Stimulated activated CD8-positive, alpha-beta memory T cell treated with anti-CD3 and anti-CD28 coated beads, Interleukin-4, amount 100 ng/mL, for 1 hour (primary cell): Measurements from ENCODE around the gene NPIPA8.
"Not testable (repeated sequence)": the region's sequence is repeated elsewhere in the genome, so short reads cannot be mapped to it uniquely, and the experiment has no call there.

Source experiments
- DNase-seq, 2 donors: peaks; one replicate each; pipeline ENCODE4 v3.0.0-alpha.2; 2020; ENCODE audit warnings: low read depth in 2 of 2, low spot score in 1 of 2

Gene NPIPA8

GRCh38 chr16:18336636-18337035 lies at the start of gene NPIPA8:
Gene NPIPA8 (minus strand): TSS chr16:18336736. CDS start chr16:18332662, 4,074 bp downstream.
- DNase-seq, result not testable (repeated sequence)

DNA sequence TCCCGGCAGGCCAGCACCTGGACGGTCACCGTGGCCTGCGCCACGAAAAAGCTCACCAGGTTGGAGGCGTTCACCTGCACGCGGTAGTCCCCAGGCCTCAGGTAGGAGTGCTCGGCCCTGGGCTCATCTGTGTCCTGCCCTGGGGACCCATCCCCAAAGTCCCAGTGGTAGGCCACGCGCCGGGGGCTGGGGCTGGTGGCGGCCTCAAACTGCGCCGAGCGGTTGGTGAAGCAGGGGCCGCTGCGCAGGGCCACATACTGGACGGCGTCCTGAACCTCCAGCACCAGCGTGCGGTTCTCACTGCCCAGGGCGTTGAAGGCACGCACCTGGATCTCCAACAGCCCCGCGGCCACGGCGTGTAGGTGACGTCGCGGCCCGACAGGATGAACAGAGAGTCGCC lies 48.7 kb upstream of the NPIPA8 start:
- not testable (repeated sequence) for DNase-seq

DNA sequence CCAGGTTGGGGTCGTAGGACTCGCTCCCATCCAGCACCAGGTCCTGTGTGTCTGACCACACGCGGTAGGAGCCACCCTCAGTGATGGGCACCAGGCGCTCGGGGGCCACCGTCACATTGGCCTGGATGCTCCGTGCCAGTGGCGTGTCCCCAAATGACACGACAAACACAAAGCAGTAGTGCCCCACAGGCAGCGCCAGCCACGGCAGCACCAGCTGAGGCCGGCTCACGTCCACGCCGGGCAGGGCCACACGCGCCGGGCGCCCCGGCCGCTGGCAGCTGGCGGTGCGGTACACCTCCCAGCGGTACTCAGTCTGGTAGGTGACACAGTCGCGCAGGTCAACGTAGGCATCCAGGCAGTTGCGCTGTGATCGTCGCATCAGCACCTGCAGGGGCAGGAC lies 48.3 kb upstream of the NPIPA8 start:
- not testable (repeated sequence) for DNase-seq

GRCh38 chr16:18384098-18384636 lies 47.6 kb upstream of the NPIPA8 start:
- not testable (repeated sequence) for DNase-seq

DNA sequence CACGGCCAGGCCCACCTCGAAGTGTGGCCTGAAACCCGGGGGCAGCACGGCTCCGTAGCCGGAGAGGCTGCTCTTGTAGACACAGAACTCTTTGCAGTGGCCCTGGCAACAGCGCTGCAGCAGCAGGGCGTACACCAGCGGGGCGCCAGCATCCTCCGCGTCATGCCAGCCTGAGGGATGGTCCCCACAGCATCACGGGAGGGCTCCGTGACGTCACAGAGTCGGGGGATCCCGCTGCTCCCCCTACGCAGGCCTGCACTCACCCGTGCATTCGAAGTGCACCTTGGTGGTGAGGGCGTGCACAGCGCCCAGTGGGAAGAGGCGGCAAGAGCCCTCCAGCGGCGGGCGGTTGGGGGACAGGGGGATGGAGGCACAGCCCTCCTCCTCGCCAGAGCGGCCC lies 46.2 kb upstream of the NPIPA8 start:
- DNase-seq, result not testable (repeated sequence)

DNA sequence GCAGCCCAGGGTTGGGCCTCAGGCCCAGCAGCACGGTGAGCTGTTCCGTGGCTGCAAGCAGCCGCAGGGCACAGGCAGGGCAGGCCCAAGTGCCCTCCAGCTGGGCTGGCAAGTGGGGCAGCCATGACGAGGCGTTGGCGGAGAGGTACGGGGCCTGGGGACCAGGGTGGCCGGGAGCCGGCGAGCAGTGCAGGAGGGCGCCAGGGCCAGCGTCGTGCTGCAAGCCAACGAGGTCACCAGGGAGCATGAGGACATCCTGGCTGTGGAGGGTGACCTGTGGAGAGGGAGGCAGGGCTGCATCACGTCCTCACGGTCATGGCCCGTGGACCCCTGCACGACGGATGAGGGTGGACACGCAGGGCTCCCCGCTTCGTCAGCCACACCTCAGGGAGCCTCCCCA lies 11.2 kb upstream of the NPIPA8 start:
- DNase-seq, result not testable (repeated sequence)

DNA sequence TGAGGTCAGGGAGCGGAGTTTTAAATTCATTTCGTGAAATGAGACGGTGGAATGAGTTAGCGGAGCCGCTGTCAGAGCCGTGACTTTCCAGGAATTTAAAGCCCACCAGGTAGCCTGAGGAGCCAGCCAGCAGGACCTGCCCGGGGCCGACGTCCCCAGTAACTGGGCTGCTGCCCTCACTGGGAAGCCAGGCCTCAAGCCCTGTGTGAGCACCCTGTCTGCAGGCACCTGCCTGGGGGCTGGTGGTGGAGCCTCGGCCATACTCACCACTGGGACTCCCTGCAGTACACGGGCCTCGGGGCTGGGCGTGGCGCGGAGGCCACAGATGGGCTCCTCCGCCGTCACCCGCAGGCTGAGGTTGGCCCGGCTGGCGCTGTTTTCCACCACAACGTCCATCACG lies 10.5 kb upstream of the NPIPA8 start:
- not testable (repeated sequence) for DNase-seq

DNA sequence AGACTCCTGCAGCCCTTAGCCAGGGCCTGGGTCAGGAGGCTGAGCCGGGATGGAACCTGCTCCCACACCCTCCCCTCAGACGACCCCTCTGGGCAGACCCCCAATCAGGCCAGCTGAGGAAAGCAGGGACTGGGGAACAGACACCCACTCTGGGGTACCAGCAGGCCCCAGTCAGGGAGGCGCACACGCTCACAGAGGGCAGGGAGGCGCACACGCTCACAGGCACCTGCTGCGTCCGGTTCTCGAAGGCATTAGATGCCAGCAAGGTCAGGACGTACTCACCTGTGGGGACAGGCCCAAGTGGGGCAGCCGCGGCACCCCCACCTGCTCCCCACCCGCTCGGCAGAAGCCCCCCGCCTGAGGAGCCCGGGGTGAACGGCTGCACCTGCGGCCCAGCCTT lies 8.1 kb upstream of the NPIPA8 start:
- DNase-seq, result not testable (repeated sequence)

- DNase-seq, result not testable (repeated sequence)
Measured at GRCh38 chr16:18341986-18342385, 5.5 kb upstream of the NPIPA8 start.

- DNase-seq, result not testable (repeated sequence)
Measured at GRCh38 chr16:18341417-18341960, 5.0 kb upstream of the NPIPA8 start.

DNA sequence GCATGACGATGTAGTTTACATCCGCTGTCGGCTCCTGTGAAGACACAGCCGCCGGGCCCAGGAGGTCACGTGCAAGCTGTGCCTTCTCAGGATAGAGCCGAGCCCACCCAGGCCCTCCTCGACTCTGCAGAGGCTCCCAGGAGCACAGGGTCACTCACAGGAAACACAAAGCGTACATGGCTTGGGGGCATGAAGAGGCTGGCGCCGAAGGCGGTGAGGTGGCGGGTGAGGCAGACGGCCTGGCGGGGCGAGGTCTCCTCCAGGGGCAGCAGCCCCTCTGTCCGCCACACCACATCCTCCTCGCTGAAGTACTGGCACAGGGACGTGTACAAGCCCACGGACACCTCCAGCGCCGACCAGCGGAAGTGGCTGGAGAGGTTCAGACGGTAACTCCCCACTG lies 2.7 kb upstream of the NPIPA8 start:
- DNase-seq, result not testable (repeated sequence)

DNA sequence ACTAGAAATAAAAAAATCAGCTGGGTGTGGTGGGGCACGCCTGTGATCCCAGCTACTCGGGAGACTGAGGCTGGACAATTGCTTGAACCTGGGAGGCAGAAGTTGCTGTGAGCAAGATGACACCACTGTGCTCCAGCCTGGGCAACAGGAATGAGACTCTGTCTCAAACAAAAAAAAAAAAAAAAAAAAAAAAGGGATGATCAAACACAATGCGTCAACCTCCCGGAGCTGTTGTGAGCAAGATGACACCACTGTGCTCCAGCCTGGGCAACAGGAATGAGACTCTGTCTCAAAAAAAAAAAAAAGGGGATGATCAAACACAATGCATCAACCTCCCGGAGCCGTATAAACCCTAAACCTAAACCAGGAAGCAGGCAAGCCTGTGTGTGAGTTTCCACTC lies 24.7 kb downstream of the NPIPA8 start:
- DNase-seq, result not testable (repeated sequence)

DNA sequence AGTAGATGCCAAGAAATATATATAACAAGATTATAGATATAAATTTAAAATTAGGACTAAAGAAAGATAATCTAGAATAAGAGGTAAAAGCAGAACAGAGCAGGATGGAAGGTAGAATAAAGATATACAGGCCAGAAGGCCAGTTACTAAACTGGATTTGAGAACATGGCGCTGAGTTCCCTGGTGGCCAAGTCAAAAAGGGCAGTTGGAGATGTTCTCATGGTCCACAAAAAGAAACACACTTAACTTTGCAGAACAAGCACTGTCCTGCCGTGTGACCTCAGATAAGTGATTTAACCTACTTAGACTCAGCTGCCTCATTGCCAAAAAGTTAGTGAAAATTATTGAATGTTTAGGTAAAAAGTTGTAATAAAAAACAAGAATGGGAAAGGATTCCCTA lies 27.4 kb downstream of the NPIPA8 start:
- not testable (repeated sequence) for DNase-seq

DNA sequence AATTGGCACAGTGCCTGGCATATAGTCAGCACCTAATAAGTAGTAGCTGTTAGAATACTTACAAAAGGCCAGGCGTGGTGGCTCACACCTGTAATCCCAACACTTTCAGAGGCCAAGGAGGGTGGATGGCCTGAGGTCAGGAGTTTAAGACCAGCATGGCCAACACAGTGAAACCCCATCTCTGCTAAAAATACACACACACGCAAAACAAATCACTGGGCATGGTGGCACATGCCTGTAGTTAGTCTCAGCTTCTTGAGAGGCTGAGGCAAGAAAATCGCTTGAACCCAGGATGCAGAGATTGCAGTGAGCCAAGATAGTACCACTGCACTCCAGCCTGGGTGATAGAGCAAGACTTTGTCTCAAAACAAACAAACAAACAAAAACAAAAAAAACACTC lies 29.3 kb downstream of the NPIPA8 start:
- DNase-seq, result not testable (repeated sequence)

- DNase-seq, result not testable (repeated sequence)
Measured at GRCh38 chr16:18306066-18306465, 30.5 kb downstream of the NPIPA8 start.

GRCh38 chr16:18303059-18303706 lies 33.4 kb downstream of the NPIPA8 start:
- DNase-seq, result not testable (repeated sequence)

GRCh38 chr16:18297714-18298113 lies 38.8 kb downstream of the NPIPA8 start:
- not testable (repeated sequence) for DNase-seq

- not testable (repeated sequence) for DNase-seq
Measured at GRCh38 chr16:18296931-18297330, 39.6 kb downstream of the NPIPA8 start.

- DNase-seq, result not testable (repeated sequence)
Measured at GRCh38 chr16:18294371-18294770, 42.2 kb downstream of the NPIPA8 start.

GRCh38 chr16:18293337-18293956 lies 43.1 kb downstream of the NPIPA8 start:
- DNase-seq, result not testable (repeated sequence)

- not testable (repeated sequence) for DNase-seq
Measured at GRCh38 chr16:18290959-18291358, 45.6 kb downstream of the NPIPA8 start.

- DNase-seq, result not testable (repeated sequence)
Measured at GRCh38 chr16:18286342-18286741, 50.2 kb downstream of the NPIPA8 start.
